ENCODE data around the gene ABCA1.

- no peak for TF ChIP-seq CTCF (IDR thresholded peaks at IDR 0.05; ENCODE audit: borderline replicate concordance, extremely low read depth, low read length, poor library complexity, severe bottlenecking)
- TF ChIP-seq EZH2 (IDR thresholded peaks at IDR 0.05; ENCODE audit: borderline replicate concordance, low read depth, low read length, severe bottlenecking): no peak
Measured at GRCh38 chr9:104798209-104798995, 129.6 kb downstream of the ABCA1 start.

All from DND-41 (cell line).